Astrocyte of the spinal cord (primary cell): Measurements from ENCODE around the gene MAST2.

ENCODE experiments used
- DNase-seq: peaks from one replicate; pipeline ENCODE4 v3.0.0; 2011; ENCODE audit warnings: low read depth, low spot score
- H3K4me3 ChIP-seq: 2 replicates; pipeline ENCODE4 v1.5.1; 2011; ENCODE audit warnings: low read depth, mild to moderate bottlenecking, low read length, moderate library complexity
- CTCF ChIP-seq: IDR thresholded peaks from 2 replicates; pipeline ENCODE4 v1.5.1; 2012; ENCODE audit warnings: low read depth, mild to moderate bottlenecking, low read length, inconsistent platforms
- in situ Hi-C: cut with HindIII; loops from 2 replicates; pipeline ENCODE4 v1.10.0; 2017; ENCODE audit warnings: low sequenced_read_pairs

Gene MAST2

DNA sequence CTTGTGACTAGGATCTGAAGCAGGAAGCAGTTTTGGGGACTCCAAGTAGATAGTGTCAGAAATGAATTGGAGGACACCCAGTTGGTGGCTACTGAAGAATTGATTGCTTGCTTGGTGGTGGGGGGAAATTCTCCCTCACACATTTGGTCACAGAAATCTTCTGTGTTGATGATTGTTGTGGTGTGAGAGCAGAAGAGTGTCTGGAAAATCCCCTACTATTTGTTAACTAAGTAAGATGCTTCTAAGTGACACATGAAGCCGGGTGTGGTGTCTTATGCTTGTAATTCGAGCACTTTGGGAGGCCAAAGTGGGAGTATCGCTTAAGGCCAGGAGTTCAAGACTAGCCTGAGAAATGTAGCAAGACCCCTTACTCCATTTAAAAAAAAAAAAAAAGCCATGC is 30.4 kb upstream of the MAST2 start:
- no peak for DNase-seq
- no peak overlapping the region for H3K4me3 ChIP-seq
- TF ChIP-seq CTCF: no peak
- in situ Hi-C loops: no loop called here

DNA sequence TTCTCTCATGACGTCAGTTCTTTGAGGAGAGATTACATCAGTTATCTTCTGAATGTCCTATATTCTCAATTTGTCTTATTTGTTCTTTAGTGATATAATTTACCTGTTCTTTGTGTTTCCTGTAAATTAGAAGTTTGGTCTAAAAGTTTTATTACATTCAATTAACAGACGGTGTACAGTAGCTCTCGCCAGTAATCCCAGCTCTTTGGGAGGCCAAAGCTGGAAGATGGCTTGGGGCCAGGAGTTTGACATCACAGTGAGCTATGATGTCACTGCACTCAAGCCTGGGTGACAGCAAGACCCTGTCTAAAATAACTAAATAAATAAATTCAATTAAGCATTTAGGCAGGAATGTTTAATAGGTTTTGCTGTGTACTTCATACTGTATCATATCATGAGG is 27.6 kb upstream of the MAST2 start:
- no peak for TF ChIP-seq CTCF
- no peak overlapping the region for H3K4me3 ChIP-seq
- no peak for DNase-seq
- in situ Hi-C loops: no loop called here

- no peak overlapping the region for H3K4me3 ChIP-seq
- DNase-seq: no peak
- in situ Hi-C loops: no loop called here
- TF ChIP-seq CTCF: no peak
These were observed 17.8 kb upstream of the MAST2 start for GRCh38 chr1:45785583-45785982.

DNA sequence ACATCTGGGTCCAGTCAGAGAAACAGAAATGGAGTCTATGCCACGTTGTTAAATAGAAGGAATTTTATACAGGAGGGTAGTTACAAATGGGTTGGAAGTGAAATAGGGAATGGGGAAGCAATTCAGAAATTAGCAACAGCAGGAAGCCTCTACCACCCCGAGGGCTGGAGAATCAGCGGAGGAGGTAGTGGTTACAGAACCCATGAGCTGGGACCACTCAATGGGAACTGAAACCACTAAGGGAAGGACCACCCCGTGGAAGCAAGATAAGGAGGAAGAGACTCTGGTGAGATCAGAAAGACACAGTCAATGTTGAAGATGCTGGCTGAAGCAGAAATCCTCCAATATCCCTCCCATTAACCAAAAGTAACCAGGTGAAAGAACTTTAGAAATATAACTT is 15.5 kb upstream of the MAST2 start:
- in situ Hi-C loops: no loop called here
- no peak for DNase-seq
- no peak for TF ChIP-seq CTCF
- no peak overlapping the region for H3K4me3 ChIP-seq

DNA sequence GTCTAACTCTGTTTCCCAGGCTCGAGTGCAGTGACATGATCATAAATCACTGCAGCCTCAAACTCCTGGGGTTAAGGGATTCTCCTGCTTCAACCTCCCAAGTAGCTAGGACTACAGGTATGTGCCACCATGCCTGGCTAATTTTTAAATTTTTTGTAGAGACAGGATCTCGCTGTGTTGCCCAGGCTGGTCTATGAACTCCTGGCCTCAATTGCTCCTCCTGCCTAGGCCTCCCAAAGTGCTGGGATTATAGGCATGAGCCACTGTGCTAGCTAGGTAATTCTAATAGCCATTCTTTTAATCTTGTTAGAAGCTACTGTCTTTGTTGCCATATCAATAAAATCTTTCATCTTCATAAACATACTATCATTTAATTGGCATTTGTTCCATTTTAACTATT is 13.8 kb upstream of the MAST2 start:
- TF ChIP-seq CTCF: no peak
- in situ Hi-C loops: no loop called here
- H3K4me3 ChIP-seq: no peak overlapping the region
- no peak for DNase-seq

- in situ Hi-C loops: no loop called here
- TF ChIP-seq CTCF: no peak
- H3K4me3 ChIP-seq: no peak overlapping the region
- no peak for DNase-seq
These were observed 10.7 kb upstream of the MAST2 start for GRCh38 chr1:45792744-45793143.
